GM23248 (cell line): ENCODE data around the gene SLC7A8. TPM values are rescaled to one million over a fixed set of nuclear protein-coding genes. Genes with fewer than 3 reads are reported as not detected.

Experiments
- DNase-seq: peaks from one replicate; pipeline ENCODE4 v3.0.0-alpha.2; 2015
- H2AFZ ChIP-seq: fragments of 200-600 bp; sonication (generic); 2 replicates; pipeline ENCODE4 v1.6.1; 2016; ENCODE audit warnings: antibody characterized with exemption
- H3F3A ChIP-seq: fragments of 200-600 bp; sonication (generic); 2 replicates; pipeline ENCODE4 v1.6.1; 2016; ENCODE audit warnings: mild to moderate bottlenecking, antibody characterized with exemption, mixed run types; ENCODE audit not compliant: insufficient read depth
- H3K27ac ChIP-seq: fragments of 200-600 bp; sonication (generic); 2 replicates; pipeline ENCODE4 v1.5.1; 2016; ENCODE audit warnings: mild to moderate bottlenecking
- H3K27me3 ChIP-seq: fragments of 200-600 bp; sonication (generic); replicated peaks from 2 replicates; pipeline ENCODE4 v1.6.1; 2016; ENCODE audit warnings: mild to moderate bottlenecking; ENCODE audit not compliant: insufficient read depth
- H3K36me3 ChIP-seq: fragments of 200-600 bp; sonication (generic); 2 replicates; pipeline ENCODE4 v1.6.1; 2016; ENCODE audit warnings: low read depth, mild to moderate bottlenecking
- H3K4me1 ChIP-seq: fragments of 200-600 bp; sonication (generic); 2 replicates; pipeline ENCODE4 v1.6.1; 2016; ENCODE audit warnings: mild to moderate bottlenecking; ENCODE audit not compliant: insufficient read depth
- H3K4me2 ChIP-seq: fragments of 200-600 bp; sonication (generic); one replicate; pipeline ENCODE4 v1.6.1; 2016; ENCODE audit warnings: mild to moderate bottlenecking; ENCODE audit not compliant: unreplicated experiment
- H3K4me3 ChIP-seq: fragments of 200-600 bp; sonication (generic); 2 replicates; pipeline ENCODE4 v1.5.1; 2016; ENCODE audit warnings: mild to moderate bottlenecking
- H3K79me2 ChIP-seq: fragments of 200-600 bp; sonication (generic); 2 replicates; pipeline ENCODE4 v1.6.1; 2016; ENCODE audit warnings: mild to moderate bottlenecking; ENCODE audit not compliant: insufficient read depth
- H3K9ac ChIP-seq: fragments of 200-600 bp; sonication (generic); 2 replicates; pipeline ENCODE4 v1.6.1; 2016; ENCODE audit warnings: mild to moderate bottlenecking
- H3K9me2 ChIP-seq: fragments of 200-600 bp; sonication (generic); 2 replicates; pipeline ENCODE4 v1.6.1; 2016; ENCODE audit warnings: mixed run types, mild to moderate bottlenecking, moderate library complexity; ENCODE audit not compliant: insufficient read depth
- H3K9me3 ChIP-seq: fragments of 200-600 bp; sonication (generic); one replicate; pipeline ENCODE4 v1.6.1; 2017; ENCODE audit warnings: low read depth
- H4K20me1 ChIP-seq: fragments of 200-600 bp; sonication (generic); 2 replicates; pipeline ENCODE4 v1.6.0; 2016; ENCODE audit not compliant: insufficient read depth
- EZH2 ChIP-seq: fragments of 200-600 bp; sonication (generic); IDR thresholded peaks from 2 replicates; pipeline ENCODE4 v1.6.1; 2018; ENCODE audit warnings: antibody characterized with exemption, mild to moderate bottlenecking; ENCODE audit not compliant: insufficient read depth, poor library complexity, severe bottlenecking
- EZH2phosphoT487 ChIP-seq: fragments of 200-600 bp; sonication (generic); IDR thresholded peaks from 2 replicates; pipeline ENCODE4 v1.6.1; 2018; ENCODE audit warnings: antibody characterized with exemption, moderate library complexity, mild to moderate bottlenecking, low read depth; ENCODE audit not compliant: insufficient read depth
- WGBS, 2 experiments: methylation state at CpG; one replicate each; pipeline ENCODE4 v1.1.6; 2015 to 2017; ENCODE audit warnings: low lambda C conversion rate in 2 of 2, low coverage in 1 of 2; ENCODE audit errors: missing lambda C conversion rate in 2 of 2; 5-methylcytosine and 5-hydroxymethylcytosine counted together
- in situ Hi-C: fragments of 300-500 bp; cut with MboI; formaldehyde crosslinking; loops from 2 replicates; pipeline ENCODE4 v1.15.0; 2020
- polyA plus RNA-seq: library from polyadenylated mRNA; unstranded; fragments of >200 nt; fragmentation: Nextera tagmentation; extraction: Ambion mirVana; gene quantifications from 2 replicates; pipeline ENCODE4 v1.2.1, GENCODE V29; 2016
- total RNA-seq: library from RNA; depleted of rRNA; stranded (reverse); fragments of >200 nt; shearing (Covaris generic); gene quantifications from 2 replicates; pipeline ENCODE4 v1.2.3, GENCODE V29; 2014

The SLC7A8 gene
- total and polyA plus RNA-seq, 2 experiments from 2014 or later: 6.7 to 9.9 TPM

DNA sequence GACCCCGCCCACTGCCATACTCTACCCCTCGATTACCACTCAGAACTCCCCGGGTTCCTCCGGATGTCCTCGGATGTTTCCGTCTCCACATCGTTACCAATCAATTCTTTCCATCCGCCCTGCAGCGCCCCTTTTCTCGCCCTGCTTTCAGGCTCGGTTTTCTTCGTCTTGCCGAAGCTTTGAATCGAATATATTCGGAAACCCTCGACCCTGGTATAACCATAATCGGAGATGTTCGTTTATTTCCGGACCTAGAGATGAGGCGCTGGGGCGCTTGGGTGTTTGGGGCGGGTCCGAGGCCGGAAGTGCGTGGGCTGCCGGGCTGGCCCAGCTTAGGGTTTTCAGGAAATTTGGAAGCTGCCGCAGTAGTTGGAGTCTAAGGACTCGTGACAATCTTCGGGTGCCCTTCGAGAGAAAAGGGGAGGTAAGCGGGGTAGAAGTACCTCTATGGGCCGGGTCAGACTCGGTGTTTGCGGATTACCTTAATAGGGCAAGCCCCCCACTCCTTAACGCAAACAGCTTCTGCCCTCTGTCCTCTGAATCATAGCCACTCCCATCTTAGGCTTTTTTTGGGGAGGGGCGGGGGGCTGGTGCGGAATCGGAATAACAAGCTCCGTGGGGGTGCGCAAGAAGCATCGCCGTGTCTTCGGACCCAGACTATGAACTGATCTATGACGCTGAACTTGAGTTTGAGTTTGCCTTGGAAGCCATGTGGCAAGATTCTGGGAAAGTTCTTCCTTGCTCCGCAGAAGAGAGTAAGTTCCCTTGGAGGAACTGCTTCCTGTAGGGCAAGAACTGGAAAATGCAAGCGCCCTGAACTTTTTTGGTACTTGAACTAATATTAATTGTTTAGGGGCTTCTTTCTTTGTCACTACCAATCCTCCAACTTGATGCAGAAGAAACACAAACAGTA is 88.0 kb downstream of the SLC7A8 start, which contains the start of gene C14orf119:
Gene C14orf119 (plus strand): TSS at position 310 of the 913 bp plus-strand sequence. CDS start 2,154 bp downstream, outside the sequence.
- Histone ChIP-seq H3K27ac (peak within 1 kb of the TSS; percentile 93), H3K36me3 (peaks cover 30% of the 10 kb centered on the region; the same call in 1 of the 2 replicates), H3K79me2 (peaks cover 91% of the 10 kb centered on the region), H3K4me3 (peak within 1 kb of the TSS; percentile 98), H3K4me1 (peaks cover 30% of the 10 kb centered on the region), H3K27me3 (no peaks in the 10 kb centered on the region), H3K4me2 (peak within 1 kb of the TSS; percentile 98), H4K20me1 (peaks cover 18% of the 10 kb centered on the region; the same call in 1 of the 2 replicates), H3K9me3 (no peaks in the 10 kb centered on the region), H3K9me2 (no peaks in the 10 kb centered on the region), H3K9ac (peak within 1 kb of the TSS; percentile 94), H2AFZ (peak within 1 kb of the TSS; percentile 77), H3F3A (peaks cover 17% of the 10 kb centered on the region)
- WGBS, 2 experiments: 0% methylated on average over 46 of the region's 46 CpGs
- DNase-seq: peak; percentile 100
- in situ Hi-C loops: no loop called here
- TF ChIP-seq EZH2 (no peak), EZH2phosphoT487 (no peak)

- H3K4me3 ChIP-seq: peak within 1 kb of the TSS; percentile 98
- TF ChIP-seq EZH2: no peak
- TF ChIP-seq EZH2phosphoT487: no peak
- peak within 1 kb of the TSS; percentile 94 for H3K9ac ChIP-seq
- peaks cover 30% of the 10 kb centered on the region for H3K4me1 ChIP-seq
- peaks cover 18% of the 10 kb centered on the region; the same call in 1 of the 2 replicates for H4K20me1 ChIP-seq
- peak within 1 kb of the TSS; percentile 98 for H3K4me2 ChIP-seq
- H3K9me2 ChIP-seq: no peaks in the 10 kb centered on the region
- peak within 1 kb of the TSS; percentile 93 for H3K27ac ChIP-seq
- H3K36me3 ChIP-seq: peaks cover 37% of the 10 kb centered on the region
- no peaks in the 10 kb centered on the region for H3K9me3 ChIP-seq
- in situ Hi-C loops: no loop called here
- H2AFZ ChIP-seq: peak within 1 kb of the TSS; percentile 77
- H3K27me3 ChIP-seq: no peaks in the 10 kb centered on the region
- peak; percentile 90 for DNase-seq
- H3F3A ChIP-seq: peaks cover 11% of the 10 kb centered on the region
- H3K79me2 ChIP-seq: peaks cover 91% of the 10 kb centered on the region
- WGBS, 2 experiments: 1% methylated on average over 52 to 54 of the region's 55 CpGs
Observed at GRCh38 chr14:23094666-23095195, 88.7 kb downstream of the SLC7A8 start, which contains the start of gene ACIN1. Gene ACIN1, minus strand, starts transcription at chr14:23095136. Its CDS starts 24 bp downstream, at chr14:23095112.

GRCh38 chr14:23093991-23094665 is 89.3 kb downstream of the SLC7A8 start:
- peak; percentile 30 for DNase-seq
- H3K4me2 ChIP-seq: peak overlapping the region; percentile 98
- no peaks in the 10 kb centered on the region for H3K9me2 ChIP-seq
- no peaks in the 10 kb centered on the region for H3K27me3 ChIP-seq
- TF ChIP-seq EZH2phosphoT487: no peak
- peaks cover 44% of the 10 kb centered on the region for H3K36me3 ChIP-seq
- H3K27ac ChIP-seq: peak overlapping the region; percentile 93
- H2AFZ ChIP-seq: peak overlapping the region; percentile 77
- peaks cover 91% of the 10 kb centered on the region for H3K79me2 ChIP-seq
- in situ Hi-C loops: no loop called here
- H3K4me3 ChIP-seq: peak overlapping the region; percentile 98
- WGBS, 2 experiments: 4 to 5% methylated on average over 14 of the region's 14 CpGs
- H3K9ac ChIP-seq: peak overlapping the region; percentile 94
- H3K4me1 ChIP-seq: peaks cover 30% of the 10 kb centered on the region
- peaks cover 15% of the 10 kb centered on the region for H3F3A ChIP-seq
- H4K20me1 ChIP-seq: peaks cover 18% of the 10 kb centered on the region; the same call in 1 of the 2 replicates
- no peaks in the 10 kb centered on the region for H3K9me3 ChIP-seq

- peaks cover 21% of the 10 kb centered on the region for H3F3A ChIP-seq
- no peak overlapping the region for H2AFZ ChIP-seq
- peaks cover 91% of the 10 kb centered on the region for H3K79me2 ChIP-seq
- H4K20me1 ChIP-seq: peaks cover 12% of the 10 kb centered on the region; the same call in 1 of the 2 replicates
- no peaks in the 10 kb centered on the region for H3K9me3 ChIP-seq
- peak overlapping the region; percentile 98 for H3K4me3 ChIP-seq
- peak overlapping the region; percentile 93 for H3K27ac ChIP-seq
- peaks cover 30% of the 10 kb centered on the region for H3K4me1 ChIP-seq
- no peak for DNase-seq
- peak overlapping the region; percentile 94 for H3K9ac ChIP-seq
- H3K9me2 ChIP-seq: no peaks in the 10 kb centered on the region
- H3K27me3 ChIP-seq: no peaks in the 10 kb centered on the region
- WGBS, 2 experiments: 94% methylated on average over 2 of the region's 2 CpGs
- peaks cover 45% of the 10 kb centered on the region for H3K36me3 ChIP-seq
- TF ChIP-seq EZH2 (no peak), EZH2phosphoT487 (no peak)
- in situ Hi-C loops: no loop called here
- H3K4me2 ChIP-seq: peak overlapping the region; percentile 98
Observed at GRCh38 chr14:23093526-23093925, 89.9 kb downstream of the SLC7A8 start.
